HCT116 (cell line): ENCODE results near the gene EIF4G3. TPM values are rescaled to one million over a fixed set of nuclear protein-coding genes. Genes with fewer than 3 reads are reported as not detected.

Source experiments
- ATAC-seq: fragments of 200-7000 bp; cut with Tn5 transposase; 2 replicates; pipeline ENCODE4 v1.9.1; 2020; ENCODE audit warnings: mild to moderate bottlenecking, moderate library complexity
- BruUV-seq: library from RNA; stranded (reverse); fragments of 400-500 nt; replicated peaks from 2 replicates; lab custom pipeline; 2021; lab: Mats Ljungman, UMichigan
- CTCF ChIA-PET: fragments of 300-600 bp; sonication (Branson Sonifier 250); formaldehyde crosslinking; loops from one replicate; lab custom pipeline; 2021; ENCODE audit warnings: antibody characterized with exemption; lab: Charles Lee
- POLR2A ChIA-PET: fragments of 300-600, 350-600 bp; sonication (Branson Sonifier 250); formaldehyde crosslinking; loops from one replicate; lab custom pipeline; 2021; ENCODE audit warnings: antibody characterized with exemption; lab: Charles Lee
- RAD21 ChIA-PET, 2 experiments: fragments of 300-600 bp; sonication (Branson Sonifier 250); formaldehyde crosslinking; loops; one replicate each; lab custom pipeline; 2023; ENCODE audit warnings: low total read pairs in 2 of 2; ENCODE audit not compliant: uncharacterized antibody in 2 of 2, unreplicated experiment in 2 of 2, low non-redundant PET in 1 of 2; lab: Charles Lee
- DNase-seq: peaks from one replicate; pipeline ENCODE4 v3.0.0-alpha.2; 2010; ENCODE audit warnings: low read depth, low spot score
- H2AFZ ChIP-seq: fragments of 200-600 bp; shearing (Covaris generic), sonication (generic); 2 replicates; pipeline ENCODE4 v1.6.1; 2017; ENCODE audit warnings: low read depth, mixed run types, mixed read lengths, antibody characterized with exemption, low read length; ENCODE audit not compliant: poor library complexity, severe bottlenecking
- H3K27ac ChIP-seq: 2 replicates; pipeline ENCODE4 v1.5.1; 2012; ENCODE audit warnings: low read depth, low read length
- H3K27me3 ChIP-seq: fragments of 200-600 bp; sonication (generic); 2 replicates; pipeline ENCODE4 v1.6.1; 2016; ENCODE audit warnings: mixed run types, low read length, mixed read lengths; ENCODE audit not compliant: insufficient read depth
- H3K36me3 ChIP-seq, 2 experiments: fragments of 200-500 bp in 1 of 2; fragments of 200-600 bp in 1 of 2; sonication (Bioruptor generic) in 1 of 2; sonication (generic) in 1 of 2; 2 replicates each; pipeline versions ENCODE4 v1.5.1 to v1.6.1; 2014 to 2016; ENCODE audit warnings: low read length in 2 of 2, inconsistent platforms in 1 of 2, mixed read lengths in 1 of 2, mixed run types in 1 of 2; ENCODE audit not compliant: insufficient read depth in 2 of 2, control insufficient read depth in 1 of 2
- H3K4me1 ChIP-seq, 2 experiments: fragments of 200-600 bp in 1 of 2; sonication (generic) in 1 of 2; 2 replicates each; pipeline versions ENCODE4 v1.5.1 to v1.6.1; 2012 to 2017; ENCODE audit warnings: low read length in 2 of 2, inconsistent platforms in 1 of 2, mild to moderate bottlenecking in 1 of 2, mixed read lengths in 1 of 2, mixed run types in 1 of 2, moderate library complexity in 1 of 2; ENCODE audit not compliant: insufficient read depth in 2 of 2, control insufficient read depth in 1 of 2
- H3K4me2 ChIP-seq: fragments of 200-600 bp; sonication (generic); 2 replicates; pipeline ENCODE4 v1.6.1; 2017; ENCODE audit warnings: mixed run types, low read length, mixed read lengths
- H3K4me3 ChIP-seq, 2 experiments: fragments of 200-600 bp in 1 of 2; sonication (generic) in 1 of 2; replicated peaks in 1 of 2; 2 replicates each; pipeline ENCODE4 v1.5.1; 2011 to 2016; ENCODE audit warnings: low read length in 2 of 2, control low read depth in 1 of 2, low read depth in 1 of 2, mild to moderate bottlenecking in 1 of 2, mixed read lengths in 1 of 2, mixed run types in 1 of 2
- H3K79me2 ChIP-seq: fragments of 200-600 bp; sonication (generic); 2 replicates; pipeline ENCODE4 v1.6.1; 2017; ENCODE audit warnings: mild to moderate bottlenecking, mixed run types, low read length, moderate library complexity, mixed read lengths; ENCODE audit not compliant: insufficient read depth
- H3K9ac ChIP-seq: fragments of 200-600 bp; sonication (generic); 2 replicates; pipeline ENCODE4 v1.6.1; 2016; ENCODE audit warnings: low read length, mixed read lengths
- H3K9me2 ChIP-seq: fragments of 200-600 bp; sonication (generic), shearing (Covaris generic); 2 replicates; pipeline ENCODE4 v1.6.1; 2017; ENCODE audit warnings: mixed run types, mild to moderate bottlenecking, moderate library complexity; ENCODE audit not compliant: insufficient read depth
- H3K9me3 ChIP-seq, 2 experiments: fragments of 200-500 bp in 1 of 2; fragments of 200-600 bp in 1 of 2; sonication (Bioruptor generic) in 1 of 2; sonication (generic) in 1 of 2; 2 replicates each; pipeline ENCODE4 v1.6.1; 2014 to 2017; ENCODE audit warnings: low read length in 2 of 2, mixed read lengths in 2 of 2, inconsistent platforms in 1 of 2, low read depth in 1 of 2, mild to moderate bottlenecking in 1 of 2, mixed run types in 1 of 2, moderate library complexity in 1 of 2; ENCODE audit not compliant: control insufficient read depth in 1 of 2, insufficient read depth in 1 of 2
- H4K20me1 ChIP-seq: fragments of 200-600 bp; sonication (generic), shearing (Covaris generic); 2 replicates; pipeline ENCODE4 v1.6.1; 2017; ENCODE audit warnings: mixed run types, mild to moderate bottlenecking, moderate library complexity; ENCODE audit not compliant: insufficient read depth
- CEBPB ChIP-seq: IDR thresholded peaks from 2 replicates; pipeline ENCODE4 v1.6.1; 2012; ENCODE audit warnings: low read depth
- EZH2phosphoT487 ChIP-seq: fragments of 200-600 bp; IDR thresholded peaks from 2 replicates; pipeline ENCODE4 v1.6.1; 2018; ENCODE audit warnings: antibody characterized with exemption, borderline replicate concordance
- SRF ChIP-seq: IDR thresholded peaks from 2 replicates; pipeline ENCODE4 v1.6.1; 2012; ENCODE audit warnings: low read depth
- ZNF274 ChIP-seq: fragments of 200-500 bp; sonication (Bioruptor generic); IDR thresholded peaks from 2 replicates; pipeline ENCODE4 v1.6.1; 2014; ENCODE audit warnings: mild to moderate bottlenecking, low read depth, low read length, inconsistent platforms
- intact Hi-C: fragments of 100-400 bp; cut with micrococcal nuclease; formaldehyde crosslinking; loops from 2 replicates; pipeline ENCODE4 v1.10.0; 2022
- total RNA-seq: library from RNA; stranded (reverse); gene quantifications from one replicate; pipeline ENCODE4 v1.2.1, GENCODE V29; 2021; ENCODE audit not compliant: unreplicated experiment
- TF ChIP-seq, protein P1 (sequence below): IDR thresholded peaks from 2 replicates; pipeline ENCODE4 v1.6.1; 2012
- TF ChIP-seq, protein P2 (sequence below), 3 experiments: fragments of 200-600 bp in 1 of 3; sonication (generic) in 1 of 3; IDR thresholded peaks in 2 of 3; conservative IDR thresholded peaks in 1 of 3; 2 replicates each; pipeline ENCODE4 v1.5.1; 2012 to 2017; ENCODE audit warnings: low read depth in 2 of 3, low read length in 2 of 3, antibody characterized with exemption in 1 of 3, borderline replicate concordance in 1 of 3, control low read depth in 1 of 3, mild to moderate bottlenecking in 1 of 3, mixed read lengths in 1 of 3, mixed run types in 1 of 3, moderate library complexity in 1 of 3; ENCODE audit not compliant: insufficient read depth in 1 of 3
- TF ChIP-seq, protein P3 (sequence below): IDR thresholded peaks from 2 replicates; pipeline ENCODE4 v1.6.1; 2012

Gene EIF4G3
- total RNA-seq, 1 experiment from 2014 or later: 40.1 TPM

DNA sequence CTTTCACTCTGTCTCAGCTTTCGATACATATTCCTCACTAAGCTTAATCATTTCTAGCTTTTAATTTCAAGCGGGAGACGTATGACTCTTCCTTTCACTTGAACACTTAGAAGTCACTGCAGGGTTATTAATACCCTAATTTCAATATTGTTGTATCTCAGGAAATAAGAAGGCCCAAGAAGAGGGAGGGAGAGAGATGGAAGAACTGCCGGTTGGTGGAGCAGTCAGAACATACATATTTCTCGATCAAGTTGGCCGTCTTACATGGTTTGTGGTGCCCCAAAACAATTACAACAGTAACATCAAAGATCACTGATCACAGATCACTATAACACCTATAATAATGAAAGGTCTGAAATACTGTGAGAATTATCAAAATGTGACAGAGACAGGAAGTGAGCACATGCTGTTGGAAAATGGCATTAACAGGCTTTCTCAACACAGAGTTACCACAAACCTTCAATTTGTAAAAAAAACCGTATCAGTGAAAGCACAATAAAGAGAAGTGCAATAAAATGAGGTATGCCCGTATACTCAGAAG lies 244.2 kb downstream of the EIF4G3 start:
- H4K20me1 ChIP-seq: no peaks in the 10 kb centered on the region
- intact Hi-C loops: no loop called here
- no peaks in the 10 kb centered on the region for H3K79me2 ChIP-seq
- H3K27ac ChIP-seq: no peak overlapping the region
- no TSS peak for BruUV-seq
- no peaks in the 10 kb centered on the region for H3K9me3 ChIP-seq
- H3K9me2 ChIP-seq: no peaks in the 10 kb centered on the region
- H3K4me1 ChIP-seq: no peaks in the 10 kb centered on the region
- RAD21 ChIA-PET: no interaction called here
- H3K36me3 ChIP-seq: no peaks in the 10 kb centered on the region
- H2AFZ ChIP-seq: no peak overlapping the region
- no peak overlapping the region for H3K9ac ChIP-seq
- TF ChIP-seq, protein P1, sequence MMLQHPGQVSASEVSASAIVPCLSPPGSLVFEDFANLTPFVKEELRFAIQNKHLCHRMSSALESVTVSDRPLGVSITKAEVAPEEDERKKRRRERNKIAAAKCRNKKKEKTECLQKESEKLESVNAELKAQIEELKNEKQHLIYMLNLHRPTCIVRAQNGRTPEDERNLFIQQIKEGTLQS: no peak
- no peak for TF ChIP-seq SRF
- TF ChIP-seq CEBPB: no peak
- TF ChIP-seq ZNF274: no peak
- TF ChIP-seq, protein P2, sequence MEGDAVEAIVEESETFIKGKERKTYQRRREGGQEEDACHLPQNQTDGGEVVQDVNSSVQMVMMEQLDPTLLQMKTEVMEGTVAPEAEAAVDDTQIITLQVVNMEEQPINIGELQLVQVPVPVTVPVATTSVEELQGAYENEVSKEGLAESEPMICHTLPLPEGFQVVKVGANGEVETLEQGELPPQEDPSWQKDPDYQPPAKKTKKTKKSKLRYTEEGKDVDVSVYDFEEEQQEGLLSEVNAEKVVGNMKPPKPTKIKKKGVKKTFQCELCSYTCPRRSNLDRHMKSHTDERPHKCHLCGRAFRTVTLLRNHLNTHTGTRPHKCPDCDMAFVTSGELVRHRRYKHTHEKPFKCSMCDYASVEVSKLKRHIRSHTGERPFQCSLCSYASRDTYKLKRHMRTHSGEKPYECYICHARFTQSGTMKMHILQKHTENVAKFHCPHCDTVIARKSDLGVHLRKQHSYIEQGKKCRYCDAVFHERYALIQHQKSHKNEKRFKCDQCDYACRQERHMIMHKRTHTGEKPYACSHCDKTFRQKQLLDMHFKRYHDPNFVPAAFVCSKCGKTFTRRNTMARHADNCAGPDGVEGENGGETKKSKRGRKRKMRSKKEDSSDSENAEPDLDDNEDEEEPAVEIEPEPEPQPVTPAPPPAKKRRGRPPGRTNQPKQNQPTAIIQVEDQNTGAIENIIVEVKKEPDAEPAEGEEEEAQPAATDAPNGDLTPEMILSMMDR (IDR thresholded peaks at IDR 0.05 in 2 of 3, conservative IDR thresholded peaks at IDR 0.05 in 1 of 3; ENCODE audit: borderline replicate concordance in 1 of 3, insufficient read depth in 1 of 3, low read depth in 2 of 3, low read length in 2 of 3): no peak
- TF ChIP-seq, protein P3, sequence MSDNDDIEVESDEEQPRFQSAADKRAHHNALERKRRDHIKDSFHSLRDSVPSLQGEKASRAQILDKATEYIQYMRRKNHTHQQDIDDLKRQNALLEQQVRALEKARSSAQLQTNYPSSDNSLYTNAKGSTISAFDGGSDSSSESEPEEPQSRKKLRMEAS: no peak
- TF ChIP-seq EZH2phosphoT487: no peak
- no peak overlapping the region for H3K4me2 ChIP-seq
- ATAC-seq (no peak), DNase-seq (no peak)
- CTCF ChIA-PET: no interaction called here
- no peaks in the 10 kb centered on the region for H3K27me3 ChIP-seq
- POLR2A ChIA-PET: no interaction called here
- H3K4me3 ChIP-seq: no peak overlapping the region
